ENCODE measurements around the gene SMOC1. TPM values are rescaled to one million over a fixed set of nuclear protein-coding genes. Genes with fewer than 3 reads are reported as not detected.

Gene SMOC1
- total and polyA plus RNA-seq, 9 of the 15 experiments (the other 6 are each of a cell fraction or from before 2014, with no cell fraction given) = 0.04 TPM; not detected in 8

- H3K4me1 ChIP-seq (replicated peaks in 1 of 2; ENCODE audit: control insufficient read depth in 2 of 2, insufficient read depth in 2 of 2, low read length in 2 of 2) = no peaks in the 10 kb centered on the region
- TF ChIP-seq BHLHE40 (IDR thresholded peaks at IDR 0.05; ENCODE audit: low read length) = no peak
- TF ChIP-seq DIDO1 (tag; IDR thresholded peaks at IDR 0.05; ENCODE audit: low read depth) = no peak
- TF ChIP-seq XRCC3 (IDR thresholded peaks at IDR 0.05) = no peak
- TF ChIP-seq ZNF239 (CRISPR knock-in tag; IDR thresholded peaks at IDR 0.05) = no peak
- no peak for TF ChIP-seq FOXJ3 (CRISPR knock-in tag; IDR thresholded peaks at IDR 0.05)
- TF ChIP-seq ATF2 (CRISPR knock-in tag; IDR thresholded peaks at IDR 0.05) = no peak
- no peak for TF ChIP-seq ZNF518B (CRISPR knock-in tag; IDR thresholded peaks at IDR 0.05)
- no peak for TF ChIP-seq DMBX1 (CRISPR knock-in tag; IDR thresholded peaks at IDR 0.05; ENCODE audit: borderline replicate concordance)
- H3K27ac ChIP-seq (ENCODE audit: extremely low read depth, low read depth, low read length) = no peak overlapping the region
- H3K9me3 ChIP-seq (replicated peaks; ENCODE audit: control insufficient read depth, insufficient read depth, low read depth, low read length) = no peaks in the 10 kb centered on the region
- H3K4me3 ChIP-seq = no peak overlapping the region
- no peaks in the 10 kb centered on the region for H3K9me1 ChIP-seq (ENCODE audit: control insufficient read depth, insufficient read depth, low read length)
- BruUV-seq (replicated peaks) = no TSS peak
- H3K9ac ChIP-seq (ENCODE audit: insufficient read depth in 1 of 2, low read depth in 2 of 2, low read length in 2 of 2) = no peak overlapping the region
- no peaks in the 10 kb centered on the region for H3K36me3 ChIP-seq (ENCODE audit: control insufficient read depth, insufficient read depth, low read length)
- intact Hi-C loops (cut with micrococcal nuclease) (no loop called here), in situ Hi-C loops (cut with MboI) (no loop called here)
- H3K4me2 ChIP-seq (ENCODE audit: insufficient read depth, low read length) = no peak overlapping the region
- ChIA-PET CTCF (ENCODE audit: low intra/inter-chr PET ratio) (no interaction called here), POLR2A (no interaction called here)
- DNase-seq (ENCODE audit: extremely low read depth in 1 of 4, low spot score in 3 of 4) (no peak), FAIRE-seq (no peak), ATAC-seq (no peak)
- H3K27me3 ChIP-seq (ENCODE audit: control insufficient read depth in 2 of 2, insufficient read depth in 2 of 2, low read length in 2 of 2) = no peaks in the 10 kb centered on the region
- H4K20me1 ChIP-seq (replicated peaks; ENCODE audit: control insufficient read depth, insufficient read depth, low read length) = no peaks in the 10 kb centered on the region
- H2AFZ ChIP-seq (ENCODE audit: low read depth, low read length) = no peak overlapping the region
- H3K79me2 ChIP-seq (ENCODE audit: control insufficient read depth, insufficient read depth, low read length) = no peaks in the 10 kb centered on the region
- whole genome bisulfite sequencing (ENCODE audit: insufficient coverage, low coverage, missing lambda C conversion rate) = 6% methylated on average over 2 of the region's 5 CpGs
Measured at GRCh38 chr14:70057519-70058136, 178.4 kb downstream of the SMOC1 start.
